Activated CD8-positive, alpha-beta T cell treated with anti-CD3 and anti-CD28 coated beads for 36 hours (primary cell): Measurements from ENCODE around the gene FKBP2. TPM values are rescaled to one million over a fixed set of nuclear protein-coding genes. Genes with fewer than 3 reads are reported as not detected.

Source experiments
- ATAC-seq: fragments of 200-7000 bp; cut with Tn5 transposase; one replicate; pipeline ENCODE4 v1.10.0; 2021; ENCODE audit warnings: mild to moderate bottlenecking, moderate library complexity
- CTCF ChIA-PET: fragments of 350-600 bp; sonication (Branson Sonifier 250); formaldehyde crosslinking; loops from one replicate; lab custom pipeline; 2021; ENCODE audit warnings: antibody characterized with exemption; lab: Charles Lee
- POLR2A ChIA-PET: fragments of 350-600 bp; sonication (Branson Sonifier 250); formaldehyde crosslinking; loops from one replicate; lab custom pipeline; 2021; ENCODE audit warnings: antibody characterized with exemption; lab: Charles Lee
- DNase-seq: peaks from one replicate; pipeline ENCODE4 v3.0.0-alpha.2; 2020
- H3K27ac Mint-ChIP-seq: one replicate; pipeline ENCODE4 v1.8.0; 2021; ENCODE audit warnings: mild to moderate bottlenecking, mixed read lengths
- H3K27me3 Mint-ChIP-seq: one replicate; pipeline ENCODE4 v1.8.0; 2021; ENCODE audit warnings: mixed read lengths
- H3K36me3 Mint-ChIP-seq: one replicate; pipeline ENCODE4 v1.8.0; 2021; ENCODE audit warnings: low read depth, mixed read lengths
- H3K4me1 Mint-ChIP-seq: one replicate; pipeline ENCODE4 v1.8.0; 2021; ENCODE audit warnings: low read depth, mixed read lengths
- H3K4me3 Mint-ChIP-seq: one replicate; pipeline ENCODE4 v1.8.0; 2021; ENCODE audit warnings: mild to moderate bottlenecking, moderate library complexity, mixed read lengths
- H3K9me3 Mint-ChIP-seq: one replicate; pipeline ENCODE4 v1.8.0; 2021; ENCODE audit warnings: mixed read lengths
- CTCF ChIP-seq: fragments of 200-600 bp; IDR thresholded peaks from one replicate; pipeline ENCODE4 v1.8.0; 2022; ENCODE audit warnings: antibody characterized with exemption, mild to moderate bottlenecking
- intact Hi-C: fragments of 100-400 bp; cut with micrococcal nuclease; formaldehyde crosslinking; loops from one replicate; pipeline ENCODE4 v1.10.0; 2022
- total RNA-seq, 2 experiments: library from RNA; stranded (reverse); gene quantifications; one replicate each; pipeline ENCODE4 v1.2.3, GENCODE V29; 2021

FKBP2 gene
- total RNA-seq, 2 experiments from 2014 or later = 23.5 to 26.9 TPM

GRCh38 chr11:64201543-64201942 is 39.4 kb upstream of the FKBP2 start:
- ATAC-seq = no peak
- no peak for DNase-seq
- intact Hi-C loops = loop anchor here (5.0 kb wide), 1 partner anchor 101 kb away; the partner anchor contains the start of gene CATSPERZ
- H3K9me3 Mint-ChIP-seq = no peaks in the 10 kb centered on the region
- POLR2A ChIA-PET = interaction anchor here (1.0 to 9.4 kb wide), 2 partner anchors 12 to 19 kb away, joined by 3 to 206 read pairs; partner anchors contain the start of gene STIP1
- H3K27ac Mint-ChIP-seq = peak overlapping the region; percentile 3
- H3K27me3 Mint-ChIP-seq = no peaks in the 10 kb centered on the region
- CTCF ChIA-PET = interaction anchor here (1.6 kb wide), 1 partner anchor 15 kb away, joined by 4 read pairs; no protein-coding TSS in a partner anchor
- H3K36me3 Mint-ChIP-seq = peaks cover 68% of the 10 kb centered on the region
- H3K4me3 Mint-ChIP-seq = no peak overlapping the region
- no peak for TF ChIP-seq CTCF
- peaks cover 33% of the 10 kb centered on the region for H3K4me1 Mint-ChIP-seq

GRCh38 chr11:64202992-64203391 is 37.9 kb upstream of the FKBP2 start:
- no peak for TF ChIP-seq CTCF
- ChIA-PET CTCF (interaction anchor here (2.2 to 7.5 kb wide), 2 partner anchors 100 to 129 kb away, joined by 10 to 111 read pairs; partner anchors contain the start of gene CATSPERZ), POLR2A (interaction anchor here (9.4 kb wide), 1 partner anchor 13 kb away, joined by 206 read pairs; the partner anchor contains the start of gene STIP1)
- H3K9me3 Mint-ChIP-seq = no peaks in the 10 kb centered on the region
- no peak for DNase-seq
- H3K27ac Mint-ChIP-seq = peak overlapping the region; percentile 13
- intact Hi-C loops = loop anchor here (5.0 kb wide), 1 partner anchor 99 kb away; the partner anchor contains the start of gene CATSPERZ
- H3K4me1 Mint-ChIP-seq = peaks cover 34% of the 10 kb centered on the region
- peaks cover 74% of the 10 kb centered on the region for H3K36me3 Mint-ChIP-seq
- no peak overlapping the region for H3K4me3 Mint-ChIP-seq
- no peak for ATAC-seq
- no peaks in the 10 kb centered on the region for H3K27me3 Mint-ChIP-seq

- POLR2A ChIA-PET = interaction anchor here (0.7 to 9.7 kb wide), 7 partner anchors 14 to 99 kb away, joined by 3 to 206 read pairs (median 55); partner anchors contain the start of genes ESRRA, FKBP2, NUDT22 and PPP1R14B
- H3K9me3 Mint-ChIP-seq = no peaks in the 10 kb centered on the region
- intact Hi-C loops = loop anchor here (5.0 kb wide), 1 partner anchor 99 kb away; the partner anchor contains the start of gene CATSPERZ
- H3K27ac Mint-ChIP-seq = peak overlapping the region; percentile 49
- H3K36me3 Mint-ChIP-seq = peaks cover 75% of the 10 kb centered on the region
- no peak for DNase-seq
- no peak overlapping the region for H3K4me3 Mint-ChIP-seq
- CTCF ChIA-PET = interaction anchor here (1.4 to 7.5 kb wide), 15 partner anchors 8 to 151 kb away, joined by 5 to 111 read pairs (median 11); partner anchors contain the start of genes CATSPERZ, NUDT22, PLCB3 and PPP1R14B
- peaks cover 35% of the 10 kb centered on the region for H3K4me1 Mint-ChIP-seq
- no peak for ATAC-seq
- no peaks in the 10 kb centered on the region for H3K27me3 Mint-ChIP-seq
- no peak for TF ChIP-seq CTCF
These were observed 37.3 kb upstream of the FKBP2 start for GRCh38 chr11:64203421-64204079.

GRCh38 chr11:64204080-64204440 is 36.8 kb upstream of the FKBP2 start:
- CTCF ChIA-PET = interaction anchor here (0.7 to 7.5 kb wide), 24 partner anchors 9 to 155 kb away, joined by 3 to 111 read pairs (median 7); partner anchors contain the start of genes BAD, CATSPERZ, FKBP2 and NUDT22
- no peak overlapping the region for H3K4me3 Mint-ChIP-seq
- no peak for DNase-seq
- H3K4me1 Mint-ChIP-seq = peaks cover 40% of the 10 kb centered on the region
- peaks cover 78% of the 10 kb centered on the region for H3K36me3 Mint-ChIP-seq
- no peak for ATAC-seq
- no peak for TF ChIP-seq CTCF
- H3K27me3 Mint-ChIP-seq = no peaks in the 10 kb centered on the region
- intact Hi-C loops = loop anchor here (5.0 kb wide), 1 partner anchor 98 kb away; the partner anchor contains the start of gene CATSPERZ
- H3K27ac Mint-ChIP-seq = peak overlapping the region; percentile 65
- H3K9me3 Mint-ChIP-seq = no peaks in the 10 kb centered on the region
- POLR2A ChIA-PET = interaction anchor here (0.7 to 9.7 kb wide), 12 partner anchors 8 to 120 kb away, joined by 3 to 206 read pairs (median 4); partner anchors contain the start of genes ESRRA, FKBP2, NUDT22 and PLCB3
